ENCODE data around the gene ZBP1.

Gene ZBP1

GRCh38 chr20:57611586-57612311 is 8.5 kb downstream of the ZBP1 start:
- H3K36me3 ChIP-seq (ENCODE audit: insufficient read depth, low read length) = no peaks in the 10 kb centered on the region
- H3K4me1 ChIP-seq (ENCODE audit: insufficient read depth, low read length) = no peaks in the 10 kb centered on the region
- no peaks in the 10 kb centered on the region for H3K9me3 ChIP-seq (ENCODE audit: control insufficient read depth, insufficient read depth, low read length)
- H3K9ac ChIP-seq (ENCODE audit: low read depth, low read length) = no peak overlapping the region

DNA sequence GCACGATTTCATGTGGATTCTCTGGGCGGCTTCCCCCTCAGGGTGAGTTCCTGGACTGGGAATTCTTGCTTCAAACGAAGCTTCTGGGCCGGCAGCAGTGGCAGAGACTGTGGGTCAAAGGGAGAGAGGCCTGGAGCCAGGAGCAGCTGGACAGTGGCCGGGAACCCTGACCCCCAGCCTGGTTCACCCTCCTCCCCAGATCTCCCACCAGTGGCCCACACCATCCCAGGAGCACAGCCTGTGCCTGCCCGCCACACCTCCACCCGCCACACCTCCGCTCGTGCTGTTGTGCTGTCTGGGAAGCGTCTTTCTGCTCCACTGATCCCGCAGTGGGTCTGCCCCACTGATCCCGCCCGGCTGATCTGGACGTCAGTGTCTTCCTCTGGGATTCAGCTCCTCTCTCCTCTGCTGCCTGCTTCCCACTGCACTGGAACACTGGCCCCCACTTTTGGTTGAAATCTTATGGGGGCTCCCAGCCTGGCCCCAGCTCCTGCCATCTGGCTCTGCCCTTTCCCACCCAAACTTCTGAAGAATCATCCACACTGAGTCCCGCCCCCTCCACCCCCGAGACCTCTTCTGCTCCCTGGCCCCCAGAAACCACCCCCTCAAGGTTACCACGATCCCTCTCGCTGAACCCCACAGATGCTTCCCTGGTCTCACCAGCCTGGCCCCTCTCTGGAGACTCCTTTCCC is 9.8 kb downstream of the ZBP1 start:
- Histone ChIP-seq H3K36me3 (ENCODE audit: insufficient read depth, low read length) (no peaks in the 10 kb centered on the region), H3K9me3 (ENCODE audit: control insufficient read depth, insufficient read depth, low read length) (no peaks in the 10 kb centered on the region), H3K4me1 (ENCODE audit: insufficient read depth, low read length) (no peaks in the 10 kb centered on the region), H3K9ac (ENCODE audit: low read depth, low read length) (no peak overlapping the region)

DNA sequence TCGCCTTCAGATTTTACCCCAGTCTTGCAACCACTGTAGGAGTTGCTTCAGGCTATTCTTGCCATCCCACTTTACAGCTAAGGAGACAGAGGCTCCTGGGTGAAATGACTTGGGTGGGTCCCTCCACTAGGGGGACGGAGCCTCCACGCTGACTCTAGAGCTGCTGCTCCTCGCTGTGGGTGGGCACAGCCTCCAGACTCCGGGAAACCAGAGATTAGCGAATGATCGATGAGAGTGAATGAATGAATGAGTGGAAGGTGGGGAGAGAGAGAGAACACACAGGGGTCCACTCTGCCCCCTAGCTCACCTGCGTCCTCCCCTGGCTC is 10.4 kb downstream of the ZBP1 start:
- Histone ChIP-seq H3K9me3 (ENCODE audit: control insufficient read depth, insufficient read depth, low read length) (no peaks in the 10 kb centered on the region), H3K4me1 (ENCODE audit: insufficient read depth, low read length) (no peaks in the 10 kb centered on the region), H3K36me3 (ENCODE audit: insufficient read depth, low read length) (no peaks in the 10 kb centered on the region), H3K9ac (ENCODE audit: low read depth, low read length) (no peak overlapping the region)

- no peaks in the 10 kb centered on the region for H3K36me3 ChIP-seq (ENCODE audit: insufficient read depth, low read length)
- H3K9ac ChIP-seq (ENCODE audit: low read depth, low read length) = no peak overlapping the region
- no peaks in the 10 kb centered on the region for H3K9me3 ChIP-seq (ENCODE audit: control insufficient read depth, insufficient read depth, low read length)
- no peaks in the 10 kb centered on the region for H3K4me1 ChIP-seq (ENCODE audit: insufficient read depth, low read length)
Measured at GRCh38 chr20:57609086-57609841, 11.0 kb downstream of the ZBP1 start.

DNA sequence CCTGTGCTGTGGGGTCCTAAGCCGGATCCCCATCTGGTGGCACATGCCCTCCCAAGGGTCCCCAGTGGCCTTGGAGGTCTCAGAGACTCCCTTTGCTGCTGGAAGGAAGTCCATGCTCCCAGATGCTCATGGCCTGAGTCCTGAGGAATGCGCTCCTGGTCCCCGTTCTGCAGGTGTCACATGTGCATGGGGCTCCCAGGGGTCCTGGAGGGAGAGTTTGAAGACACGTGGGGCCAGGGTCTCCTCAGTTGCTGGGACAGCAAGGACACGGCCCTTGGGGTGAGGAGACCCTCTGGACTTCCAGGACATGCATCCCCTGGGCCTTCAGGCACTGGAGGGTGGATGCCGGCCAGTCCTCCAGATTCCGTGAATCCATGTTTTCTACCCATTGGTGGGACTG is 11.7 kb downstream of the ZBP1 start:
- H3K36me3 ChIP-seq (ENCODE audit: insufficient read depth, low read length) = no peaks in the 10 kb centered on the region
- H3K9me3 ChIP-seq (ENCODE audit: control insufficient read depth, insufficient read depth, low read length) = no peaks in the 10 kb centered on the region
- H3K4me1 ChIP-seq (ENCODE audit: insufficient read depth, low read length) = no peaks in the 10 kb centered on the region
- H3K9ac ChIP-seq (ENCODE audit: low read depth, low read length) = no peak overlapping the region

DNA sequence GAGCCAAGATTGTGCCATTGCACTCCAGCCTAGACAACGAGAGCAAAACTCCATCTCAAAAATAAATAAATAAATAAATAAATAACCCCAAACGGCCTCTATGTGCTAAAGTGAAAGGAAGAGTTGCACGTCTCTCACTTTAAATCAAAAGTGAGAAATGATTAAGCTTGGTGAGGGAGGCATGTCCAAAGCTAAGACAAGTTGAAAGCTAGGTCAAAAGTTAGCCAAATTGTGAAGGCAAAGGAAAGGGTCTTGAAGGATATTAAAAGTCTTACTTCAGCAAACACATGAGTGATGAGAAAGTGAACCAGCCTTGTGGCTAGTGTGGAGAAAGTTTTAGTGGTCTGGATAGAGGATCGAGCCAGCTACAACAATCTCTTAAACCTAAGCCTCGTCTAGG is 14.3 kb downstream of the ZBP1 start:
- no peak overlapping the region for H3K9ac ChIP-seq (ENCODE audit: low read depth, low read length)
- no peaks in the 10 kb centered on the region for H3K36me3 ChIP-seq (ENCODE audit: insufficient read depth, low read length)
- no peaks in the 10 kb centered on the region for H3K4me1 ChIP-seq (ENCODE audit: insufficient read depth, low read length)
- H3K9me3 ChIP-seq (ENCODE audit: control insufficient read depth, insufficient read depth, low read length) = no peaks in the 10 kb centered on the region

DNA sequence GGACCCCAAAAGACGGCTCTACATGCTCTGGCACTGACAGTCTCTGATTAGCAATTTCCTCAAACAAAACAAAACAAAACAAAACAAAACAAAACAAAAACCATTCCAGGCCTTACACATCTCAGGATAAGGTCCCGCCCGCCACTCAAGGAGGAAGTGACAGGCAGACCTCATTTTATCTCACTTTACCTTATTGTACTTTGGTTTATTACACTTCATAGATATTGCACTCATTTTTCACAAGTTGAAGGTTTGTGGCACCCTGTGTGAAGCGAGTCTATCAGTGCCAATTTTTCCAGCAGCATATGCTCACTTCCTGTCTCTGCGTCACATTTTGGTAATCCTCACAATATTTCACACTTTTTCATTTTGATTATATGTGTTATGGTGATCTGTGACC is 15.2 kb downstream of the ZBP1 start:
- no peak overlapping the region for H3K9ac ChIP-seq (ENCODE audit: low read depth, low read length)
- H3K9me3 ChIP-seq (ENCODE audit: control insufficient read depth, insufficient read depth, low read length) = no peaks in the 10 kb centered on the region
- no peaks in the 10 kb centered on the region for H3K4me1 ChIP-seq (ENCODE audit: insufficient read depth, low read length)
- no peaks in the 10 kb centered on the region for H3K36me3 ChIP-seq (ENCODE audit: insufficient read depth, low read length)

DNA sequence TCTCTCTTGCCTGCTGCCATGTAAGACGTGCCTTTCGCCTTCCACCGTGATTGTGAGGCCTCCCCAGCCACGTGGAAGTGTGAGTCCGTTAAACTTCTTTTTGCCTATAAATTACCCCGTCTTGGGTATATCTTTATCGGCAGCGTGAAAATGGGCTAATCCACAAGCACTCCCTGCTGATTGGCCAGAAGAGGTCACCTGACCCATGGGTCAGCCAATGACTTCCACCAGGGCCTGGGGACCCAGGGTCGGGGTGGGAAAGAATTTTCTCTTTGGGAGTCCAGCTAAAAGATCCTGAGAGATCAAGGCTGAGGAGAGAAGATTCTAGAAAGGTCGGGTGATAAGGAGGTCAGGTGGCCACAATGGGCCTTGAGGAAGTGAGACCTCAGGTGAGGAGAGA is 17.1 kb downstream of the ZBP1 start:
- H3K9ac ChIP-seq (ENCODE audit: low read depth, low read length) = no peak overlapping the region
- no peaks in the 10 kb centered on the region for H3K4me1 ChIP-seq (ENCODE audit: insufficient read depth, low read length)
- H3K36me3 ChIP-seq (ENCODE audit: insufficient read depth, low read length) = no peaks in the 10 kb centered on the region
- H3K9me3 ChIP-seq (ENCODE audit: control insufficient read depth, insufficient read depth, low read length) = no peaks in the 10 kb centered on the region

DNA sequence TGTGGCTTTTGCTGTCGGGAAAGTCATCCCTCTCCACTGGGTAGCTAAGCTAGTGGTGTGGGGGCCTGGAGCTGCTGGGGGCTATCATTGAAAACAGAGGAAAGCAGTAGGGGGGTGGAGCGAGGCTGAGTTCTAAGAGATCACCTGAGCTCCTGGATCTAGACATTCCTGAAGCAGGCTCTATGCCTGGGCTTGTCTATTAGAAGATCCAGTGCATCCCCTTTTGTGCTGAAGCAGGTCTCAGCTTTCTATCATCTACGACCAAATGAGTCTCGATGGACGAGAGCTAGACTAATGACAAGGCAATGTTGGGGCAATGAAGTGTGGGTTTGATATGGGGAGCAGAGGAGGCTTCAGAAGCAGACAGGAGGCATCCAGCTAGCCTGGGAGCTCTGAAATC is 18.5 kb downstream of the ZBP1 start:
- no peaks in the 10 kb centered on the region for H3K4me1 ChIP-seq (ENCODE audit: insufficient read depth, low read length)
- no peaks in the 10 kb centered on the region for H3K9me3 ChIP-seq (ENCODE audit: control insufficient read depth, insufficient read depth, low read length)
- no peaks in the 10 kb centered on the region for H3K36me3 ChIP-seq (ENCODE audit: insufficient read depth, low read length)
- H3K9ac ChIP-seq (ENCODE audit: low read depth, low read length) = no peak overlapping the region

DNA sequence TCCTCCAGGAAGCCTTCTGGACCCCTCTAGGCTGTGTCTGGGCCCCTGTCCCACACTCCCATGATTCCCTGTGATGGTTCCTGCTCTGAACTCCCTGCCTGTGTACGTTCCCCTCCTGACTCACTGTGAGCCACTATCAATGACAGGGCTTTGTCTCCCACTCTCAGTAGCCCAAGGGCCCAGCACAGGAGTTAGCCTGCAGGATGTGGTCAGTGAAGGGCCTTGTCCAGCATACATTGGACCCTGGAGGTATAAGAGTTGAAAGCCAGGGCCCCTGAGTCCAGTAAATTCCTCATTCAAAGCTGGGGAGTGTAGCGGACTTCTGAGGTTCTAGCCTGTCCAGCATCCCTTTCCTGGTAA is 19.0 kb downstream of the ZBP1 start:
- no peak overlapping the region for H3K9ac ChIP-seq (ENCODE audit: low read depth, low read length)
- no peaks in the 10 kb centered on the region for H3K4me1 ChIP-seq (ENCODE audit: insufficient read depth, low read length)
- no peaks in the 10 kb centered on the region for H3K9me3 ChIP-seq (ENCODE audit: control insufficient read depth, insufficient read depth, low read length)
- no peaks in the 10 kb centered on the region for H3K36me3 ChIP-seq (ENCODE audit: insufficient read depth, low read length)

- H3K36me3 ChIP-seq (ENCODE audit: insufficient read depth, low read length) = no peaks in the 10 kb centered on the region
- H3K4me1 ChIP-seq (ENCODE audit: insufficient read depth, low read length) = no peaks in the 10 kb centered on the region
- no peak overlapping the region for H3K9ac ChIP-seq (ENCODE audit: low read depth, low read length)
- H3K9me3 ChIP-seq (ENCODE audit: control insufficient read depth, insufficient read depth, low read length) = no peaks in the 10 kb centered on the region
Measured at GRCh38 chr20:57600320-57601210, 19.7 kb downstream of the ZBP1 start.

- Histone ChIP-seq H3K4me1 (ENCODE audit: insufficient read depth, low read length) (no peaks in the 10 kb centered on the region), H3K9me3 (ENCODE audit: control insufficient read depth, insufficient read depth, low read length) (no peaks in the 10 kb centered on the region), H3K36me3 (ENCODE audit: insufficient read depth, low read length) (no peaks in the 10 kb centered on the region; the same call in 1 of the 2 replicates), H3K9ac (ENCODE audit: low read depth, low read length) (no peak overlapping the region)
Measured at GRCh38 chr20:57598491-57598890, 21.7 kb downstream of the ZBP1 start.

GRCh38 chr20:57598060-57598459 is 22.2 kb downstream of the ZBP1 start:
- Histone ChIP-seq H3K9ac (ENCODE audit: low read depth, low read length) (no peak overlapping the region), H3K36me3 (ENCODE audit: insufficient read depth, low read length) (no peaks in the 10 kb centered on the region; the same call in 1 of the 2 replicates), H3K9me3 (ENCODE audit: control insufficient read depth, insufficient read depth, low read length) (no peaks in the 10 kb centered on the region), H3K4me1 (ENCODE audit: insufficient read depth, low read length) (no peaks in the 10 kb centered on the region)

All from ES-I3 (cell line).